Psoas muscle (tissue), 8 donors: ENCODE data around the gene RSRP1. TPM values are rescaled to one million over a fixed set of nuclear protein-coding genes. Genes with fewer than 3 reads are reported as not detected.

ENCODE experiments used
- ATAC-seq, 4 donors: fragments of 200-7000 bp; cut with Tn5 transposase; one replicate each; pipeline ENCODE4 v1.9.1; 2020; ENCODE audit warnings: moderate library complexity in 3 of 4, mild to moderate bottlenecking in 2 of 4
- DNase-seq, 2 donors: peaks; one replicate each; pipeline ENCODE4 v3.0.0-alpha.2; 2020
- H3K27ac ChIP-seq: fragments of 200-600 bp; one replicate; pipeline ENCODE4 v1.8.0; 2022
- H3K27me3 ChIP-seq, 3 donors: fragments of 200-600 bp in 1 of 3; one replicate each; pipeline versions ENCODE4 v1.6.1 to v1.8.0; 2013 to 2022; ENCODE audit warnings: low read length in 2 of 3, mild to moderate bottlenecking in 2 of 3, moderate library complexity in 1 of 3; ENCODE audit not compliant: insufficient read depth in 3 of 3
- H3K36me3 ChIP-seq, 2 donors: fragments of 200-600 bp in 1 of 2; one replicate each; pipeline versions ENCODE4 v1.6.1 to v1.8.0; 2013 to 2022; ENCODE audit warnings: low read depth in 1 of 2, mild to moderate bottlenecking in 1 of 2, moderate library complexity in 1 of 2; ENCODE audit not compliant: insufficient read depth in 1 of 2
- H3K4me1 ChIP-seq: fragments of 200-600 bp; one replicate; pipeline ENCODE4 v1.8.0; 2022
- H3K4me3 ChIP-seq: fragments of 200-600 bp; one replicate; pipeline ENCODE4 v1.8.0; 2022; ENCODE audit warnings: mild to moderate bottlenecking
- H3K9me3 ChIP-seq: fragments of 200-600 bp; one replicate; pipeline ENCODE4 v1.8.0; 2022
- WGBS, 3 donors: extraction: QIAGEN DNeasy Blood & Tissue Kit; methylation state at CpG; one replicate each; pipeline versions ENCODE4 v1.1.6 to v1.1.7; 2013; 5-methylcytosine and 5-hydroxymethylcytosine counted together
- intact Hi-C, 2 donors: fragments of 100-400 bp; cut with DNase I; formaldehyde crosslinking; loops; one replicate each; pipeline versions ENCODE4 v1.11.0 to v1.14.2; 2022
- polyA plus RNA-seq, 3 donors: library from polyadenylated mRNA; stranded (reverse); fragments of 200-250 nt; gene quantifications; one replicate each; pipeline ENCODE4 v1.2.3, GENCODE V29; 2013
- total RNA-seq, 4 donors: library from RNA; stranded (reverse); fragmentation: NEBNext Ultra II Directional in 2 of 4; extraction: Animal tissue kit (Norgen Biotek cat#: 25700) in 2 of 4; gene quantifications; one replicate each; pipeline versions ENCODE4 v1.2.1 to v1.2.4, GENCODE V29; 2021 to 2023
- TF ChIP-seq, protein P1 (sequence below): fragments of 200-600 bp; IDR thresholded peaks from one replicate; pipeline ENCODE4 v1.8.0; 2022; ENCODE audit warnings: antibody characterized with exemption
- donor health status: healthy with polysubstance abuse.
- donor health status: DM: no; HTN: no; CAD: no; lungs with moderate emphysema.
- donor health status: Bipolar disorder and iron deficiency.
- donor health status: healthy.
- donor health status: DM: yes; HTN: yes; CAD: no.
- donor health status: DM: no; HTN: no; CAD: no.
- donor health status: DM: no; HTN: no; CAD: no.
- donor health status: DM: yes; HTN: yes; CAD: no.

The RSRP1 gene
- total and polyA plus RNA-seq, 7 donors, result 9.6 to 36.5 (median 17.7) TPM

DNA sequence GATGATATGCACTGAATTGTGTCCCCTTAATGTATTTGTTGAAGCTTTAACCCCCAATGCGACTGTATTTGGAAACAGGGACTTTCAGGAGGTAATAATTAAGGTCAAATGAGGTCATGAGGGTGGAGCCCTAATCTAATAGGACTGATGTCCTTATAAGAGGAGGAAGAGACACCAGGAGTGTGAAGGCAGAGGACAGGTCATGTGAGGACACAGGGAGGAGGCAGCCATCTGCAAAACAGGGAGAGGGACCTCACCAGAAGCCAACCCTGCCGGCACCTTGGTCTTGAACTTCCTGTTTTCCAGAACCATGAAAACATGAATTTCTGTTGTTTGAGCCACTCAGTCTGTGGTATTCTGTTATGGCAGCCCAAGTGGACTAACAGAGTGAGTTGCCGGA, 30.2 kb downstream of the RSRP1 start:
- no peak overlapping the region for H3K4me3 ChIP-seq
- DNase-seq (no peak), ATAC-seq (no peak)
- H3K9me3 ChIP-seq, result no peaks in the 10 kb centered on the region
- no peaks in the 10 kb centered on the region for H3K27me3 ChIP-seq
- peaks cover 0 to 30% of the 10 kb centered on the region in 2 donors for H3K36me3 ChIP-seq
- no peaks in the 10 kb centered on the region for H3K4me1 ChIP-seq
- TF ChIP-seq, protein P1, sequence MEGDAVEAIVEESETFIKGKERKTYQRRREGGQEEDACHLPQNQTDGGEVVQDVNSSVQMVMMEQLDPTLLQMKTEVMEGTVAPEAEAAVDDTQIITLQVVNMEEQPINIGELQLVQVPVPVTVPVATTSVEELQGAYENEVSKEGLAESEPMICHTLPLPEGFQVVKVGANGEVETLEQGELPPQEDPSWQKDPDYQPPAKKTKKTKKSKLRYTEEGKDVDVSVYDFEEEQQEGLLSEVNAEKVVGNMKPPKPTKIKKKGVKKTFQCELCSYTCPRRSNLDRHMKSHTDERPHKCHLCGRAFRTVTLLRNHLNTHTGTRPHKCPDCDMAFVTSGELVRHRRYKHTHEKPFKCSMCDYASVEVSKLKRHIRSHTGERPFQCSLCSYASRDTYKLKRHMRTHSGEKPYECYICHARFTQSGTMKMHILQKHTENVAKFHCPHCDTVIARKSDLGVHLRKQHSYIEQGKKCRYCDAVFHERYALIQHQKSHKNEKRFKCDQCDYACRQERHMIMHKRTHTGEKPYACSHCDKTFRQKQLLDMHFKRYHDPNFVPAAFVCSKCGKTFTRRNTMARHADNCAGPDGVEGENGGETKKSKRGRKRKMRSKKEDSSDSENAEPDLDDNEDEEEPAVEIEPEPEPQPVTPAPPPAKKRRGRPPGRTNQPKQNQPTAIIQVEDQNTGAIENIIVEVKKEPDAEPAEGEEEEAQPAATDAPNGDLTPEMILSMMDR, result no peak
- intact Hi-C loops, result no loop called here
- 81 to 82% (median 82%) methylated on average over 3 of the region's 3 CpGs for WGBS, 3 donors
- no peak overlapping the region for H3K27ac ChIP-seq

DNA sequence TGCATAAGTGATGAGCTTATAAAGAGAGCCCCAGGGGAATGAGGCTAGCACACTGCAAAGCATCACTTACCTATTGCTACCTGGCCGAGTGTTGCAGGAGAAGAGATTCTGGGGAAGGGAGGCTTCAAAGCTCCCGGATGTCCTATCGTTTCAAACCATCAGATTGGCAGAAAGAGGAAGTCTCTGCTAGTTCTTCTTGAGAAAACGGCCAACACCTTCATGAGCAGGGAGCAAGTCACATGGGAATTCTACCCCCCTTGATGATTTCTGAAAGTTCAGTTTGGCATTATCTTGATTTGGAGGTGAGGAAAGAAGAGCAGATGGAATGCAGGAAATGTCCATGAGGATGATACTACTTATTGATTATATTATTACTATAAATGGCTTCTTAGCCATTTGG, 31.1 kb downstream of the RSRP1 start:
- H3K27me3 ChIP-seq, result no peaks in the 10 kb centered on the region
- peaks cover 0 to 21% of the 10 kb centered on the region in 2 donors for H3K36me3 ChIP-seq
- ATAC-seq (no peak), DNase-seq (no peak)
- H3K4me1 ChIP-seq, result no peaks in the 10 kb centered on the region
- no peak overlapping the region for H3K4me3 ChIP-seq
- 72 to 85% (median 80%) methylated on average over 4 of the region's 4 CpGs for WGBS, 3 donors
- TF ChIP-seq, protein P1, result no peak
- no peaks in the 10 kb centered on the region for H3K9me3 ChIP-seq
- no peak overlapping the region for H3K27ac ChIP-seq
- intact Hi-C loops, result no loop called here

DNA sequence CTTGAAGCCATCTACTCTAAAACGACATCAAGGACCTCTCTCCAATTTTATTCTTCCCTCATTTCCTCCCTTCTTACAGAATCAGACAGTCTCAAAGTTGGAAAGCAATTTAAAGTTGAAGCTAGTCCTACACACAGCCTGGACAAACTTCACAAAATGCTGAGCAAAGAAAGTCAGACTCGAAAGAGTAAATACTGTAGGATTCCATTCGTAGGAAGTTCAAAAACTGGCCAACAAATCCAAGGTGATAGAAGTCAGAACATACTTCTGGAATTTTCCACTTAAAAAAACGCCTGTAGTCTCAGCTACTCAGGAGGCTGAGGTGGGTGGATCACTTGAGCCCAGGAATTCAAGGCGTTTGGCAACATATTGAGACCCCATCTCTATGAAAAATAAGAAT, 34.5 kb downstream of the RSRP1 start:
- TF ChIP-seq, protein P1, result no peak
- no peak for ATAC-seq
- Histone ChIP-seq H3K9me3 (no peaks in the 10 kb centered on the region), H3K4me3 (no peak overlapping the region), H3K27me3 (peaks cover 0 to 6% (median 0%) of the 10 kb centered on the region in 3 donors), H3K4me1 (no peaks in the 10 kb centered on the region), H3K27ac (no peak overlapping the region), H3K36me3 (no peaks in the 10 kb centered on the region)
- DNase-seq, result no peak
- 71 to 75% (median 71%) methylated on average over 5 of the region's 5 CpGs for WGBS, 3 donors
- intact Hi-C loops, result loop anchor here in 1 of 2 donors (5.0 kb wide), 1 partner anchor 370 kb away; no protein-coding TSS in a partner anchor

DNA sequence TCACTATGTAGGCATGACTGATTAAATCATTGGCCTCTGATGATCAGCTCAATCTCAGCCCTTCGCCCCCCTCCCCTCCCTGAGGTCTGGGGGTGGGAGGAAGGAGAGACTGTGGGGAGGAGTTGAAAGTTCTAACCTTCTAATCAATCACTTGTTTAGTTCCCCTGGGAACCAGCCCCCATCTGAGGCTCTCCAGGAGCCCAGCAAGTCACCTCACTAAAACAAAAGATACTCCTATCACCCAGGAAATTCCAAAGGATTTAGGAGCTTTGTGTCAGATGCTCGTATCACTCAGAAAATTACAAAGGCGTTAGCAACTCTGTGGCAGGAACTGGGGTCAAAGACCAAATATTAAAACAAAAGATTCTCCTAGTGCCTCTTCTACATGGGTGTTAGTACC, 36.5 kb downstream of the RSRP1 start:
- H3K36me3 ChIP-seq, result no peaks in the 10 kb centered on the region
- H3K4me1 ChIP-seq, result no peaks in the 10 kb centered on the region
- H3K27ac ChIP-seq, result no peak overlapping the region
- no peak overlapping the region for H3K4me3 ChIP-seq
- peaks cover 0 to 6% (median 2%) of the 10 kb centered on the region in 3 donors for H3K27me3 ChIP-seq
- ATAC-seq, result no peak
- TF ChIP-seq, protein P1, result no peak
- intact Hi-C loops, result loop anchor here in 1 of 2 donors (5.0 kb wide), 1 partner anchor 368 kb away; no protein-coding TSS in a partner anchor
- WGBS, 3 donors, result 26 to 34% (median 34%) methylated on average over 2 to 3 of the region's 3 CpGs
- H3K9me3 ChIP-seq, result no peaks in the 10 kb centered on the region
- no peak for DNase-seq

DNA sequence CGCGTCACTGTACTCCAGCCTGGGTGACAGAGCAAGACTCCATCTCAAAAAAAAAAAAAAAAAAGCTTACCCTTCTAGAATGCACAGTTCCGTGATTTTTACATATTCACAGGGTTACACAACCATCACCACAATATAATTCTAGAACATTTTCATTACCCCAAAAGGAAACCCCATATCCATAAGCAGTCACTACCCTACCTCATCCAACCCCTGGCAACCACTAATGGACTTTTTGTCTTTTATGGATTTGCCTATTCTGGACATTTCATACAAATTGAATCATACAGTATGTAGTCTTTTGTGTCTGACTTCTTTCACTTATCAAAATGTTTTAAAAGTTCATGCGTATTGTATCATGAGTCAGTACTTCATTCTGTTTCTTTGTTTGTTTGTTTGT, 37.7 kb downstream of the RSRP1 start:
- Histone ChIP-seq H3K4me3 (no peak overlapping the region), H3K4me1 (no peaks in the 10 kb centered on the region), H3K36me3 (no peaks in the 10 kb centered on the region), H3K9me3 (no peaks in the 10 kb centered on the region), H3K27ac (no peak overlapping the region), H3K27me3 (peaks cover 0 to 6% (median 2%) of the 10 kb centered on the region in 3 donors)
- TF ChIP-seq, protein P1, result no peak
- 78 to 95% (median 89%) methylated on average over 2 to 4 of the region's 4 CpGs for WGBS, 3 donors
- no peak for ATAC-seq
- no peak for DNase-seq
- intact Hi-C loops, result loop anchor here in 1 of 2 donors (10.0 kb wide), 1 partner anchor 105 kb away; no protein-coding TSS in a partner anchor
